IPS DF 6.9 (cell line): Measurements from ENCODE around the gene PGA3.
"Not testable (repeated sequence)": the region's sequence is repeated elsewhere in the genome, so short reads cannot be mapped to it uniquely, and the experiment has no call there.

Experiments used
- DNase-seq: peaks from one replicate; pipeline ENCODE4 v3.0.0-alpha.2; 2013; ENCODE audit warnings: low read depth, low spot score
- H3K27ac ChIP-seq: one replicate; pipeline ENCODE4 v1.5.1; 2013; ENCODE audit warnings: low read length, control low read depth
- H3K27me3 ChIP-seq: 2 replicates; pipeline ENCODE4 v1.6.1; 2013; ENCODE audit warnings: mild to moderate bottlenecking, low read length; ENCODE audit not compliant: control insufficient read depth, insufficient read depth
- H3K36me3 ChIP-seq: 2 replicates; pipeline ENCODE4 v1.6.1; 2013; ENCODE audit warnings: low read length; ENCODE audit not compliant: control insufficient read depth, insufficient read depth
- H3K4me1 ChIP-seq: 2 replicates; pipeline ENCODE4 v1.6.1; 2013; ENCODE audit warnings: low read length; ENCODE audit not compliant: control insufficient read depth, insufficient read depth
- H3K4me3 ChIP-seq: 2 replicates; pipeline ENCODE4 v1.5.1; 2013; ENCODE audit warnings: mild to moderate bottlenecking, low read length
- H3K9me3 ChIP-seq: 2 replicates; pipeline ENCODE4 v1.6.1; 2013; ENCODE audit warnings: low read length, inconsistent platforms; ENCODE audit not compliant: control insufficient read depth, insufficient read depth
- WGBS: extraction: QIAGEN DNeasy Blood & Tissue Kit; methylation state at CpG from one replicate; pipeline ENCODE4 v1.1.7; 2013; ENCODE audit warnings: mixed read lengths, missing lambda C conversion rate; ENCODE audit not compliant: insufficient read length, insufficient coverage; 5-methylcytosine and 5-hydroxymethylcytosine counted together

Gene PGA3

GRCh38 chr11:61162092-61162941, 41.0 kb upstream of the PGA3 start:
- H3K4me3 ChIP-seq: peak overlapping the region; percentile 99; the same call in 1 of the 2 replicates
- H3K9me3 ChIP-seq: no peaks in the 10 kb centered on the region
- peaks cover 1% of the 10 kb centered on the region; the same call in 1 of the 2 replicates for H3K4me1 ChIP-seq
- no peak overlapping the region for H3K27ac ChIP-seq
- DNase-seq: no peak
- WGBS: no CpG with 5 or more reads among the region's 8 CpGs
- no peaks in the 10 kb centered on the region for H3K27me3 ChIP-seq
- peaks cover 3% of the 10 kb centered on the region; the same call in 1 of the 2 replicates for H3K36me3 ChIP-seq

DNA sequence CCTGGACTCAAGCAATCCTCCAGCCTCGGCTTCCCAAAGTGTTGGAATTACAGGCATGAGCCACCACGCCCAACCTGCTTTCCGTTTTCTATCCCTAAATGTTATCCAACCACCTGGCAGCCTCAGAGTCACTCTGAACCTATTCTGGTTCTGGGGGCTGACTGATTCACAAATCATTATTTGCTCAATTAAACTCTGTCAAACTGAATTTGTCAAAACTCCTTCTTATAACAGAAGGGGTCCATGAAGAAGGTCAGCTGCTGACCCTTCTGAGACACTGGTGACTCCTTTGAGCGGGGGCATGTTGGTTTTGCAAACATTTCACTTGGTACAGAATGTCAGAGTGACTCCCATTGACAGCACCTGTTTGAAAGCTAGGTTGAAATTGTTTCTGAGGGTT, 40.3 kb upstream of the PGA3 start:
- Histone ChIP-seq H3K27ac (no peak overlapping the region), H3K4me1 (peaks cover 1% of the 10 kb centered on the region; the same call in 1 of the 2 replicates), H3K36me3 (no peaks in the 10 kb centered on the region), H3K4me3 (no peak overlapping the region), H3K9me3 (no peaks in the 10 kb centered on the region), H3K27me3 (no peaks in the 10 kb centered on the region)
- DNase-seq: no peak
- WGBS: no CpG with 5 or more reads among the region's 4 CpGs

DNA sequence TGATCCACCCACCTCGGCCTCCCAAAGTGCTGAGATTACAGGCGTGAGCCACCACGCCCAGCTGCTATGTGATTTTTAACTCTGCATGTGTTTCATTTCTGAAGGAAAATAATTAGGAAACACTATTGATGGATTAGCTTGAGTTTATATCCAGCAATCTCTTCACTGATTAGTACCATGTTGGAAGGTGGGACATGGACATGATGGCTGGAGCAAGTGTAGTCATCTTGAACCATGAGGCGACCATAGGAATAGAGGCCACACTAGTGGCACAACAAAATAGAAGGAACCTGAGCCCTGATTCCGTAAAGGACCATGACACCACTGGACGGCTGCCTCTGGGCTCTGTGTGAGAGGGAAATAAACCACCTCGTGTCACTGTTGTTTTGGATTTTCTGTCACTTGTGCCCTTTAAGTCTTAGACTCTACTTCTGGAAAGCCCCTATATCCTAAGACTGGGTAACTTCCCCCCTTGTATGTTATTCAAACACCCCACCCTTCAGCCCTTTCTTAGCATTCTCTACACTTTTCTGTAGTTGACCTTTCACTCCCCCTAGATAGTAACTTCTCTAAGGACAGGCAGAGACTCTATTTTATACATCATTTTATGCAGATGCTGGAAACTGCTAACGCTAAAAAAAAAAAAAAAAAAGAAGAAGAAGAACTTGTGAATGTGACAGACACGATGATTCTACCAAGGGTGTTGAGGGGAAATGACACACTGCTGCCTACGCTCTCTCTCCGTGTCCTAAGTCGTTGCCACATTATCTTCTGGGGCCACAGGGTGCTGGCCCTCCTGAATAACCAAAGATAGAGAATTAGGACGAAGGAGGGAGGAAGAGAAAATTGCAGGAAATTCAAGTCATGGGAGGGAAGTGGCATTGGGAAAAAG, 39.4 kb upstream of the PGA3 start:
- no CpG with 5 or more reads among the region's 13 CpGs for WGBS
- H3K27ac ChIP-seq: no peak overlapping the region
- no peaks in the 10 kb centered on the region for H3K27me3 ChIP-seq
- DNase-seq: no peak
- H3K9me3 ChIP-seq: no peaks in the 10 kb centered on the region
- H3K4me1 ChIP-seq: peaks cover 1% of the 10 kb centered on the region; the same call in 1 of the 2 replicates
- no peak overlapping the region for H3K4me3 ChIP-seq
- H3K36me3 ChIP-seq: no peaks in the 10 kb centered on the region

GRCh38 chr11:61164606-61165424, 38.5 kb upstream of the PGA3 start:
- Histone ChIP-seq H3K4me3 (no peak overlapping the region), H3K27me3 (no peaks in the 10 kb centered on the region), H3K4me1 (peaks cover 1% of the 10 kb centered on the region; the same call in 1 of the 2 replicates), H3K9me3 (no peaks in the 10 kb centered on the region), H3K27ac (no peak overlapping the region), H3K36me3 (no peaks in the 10 kb centered on the region)
- 100% methylated on average over 2 of the region's 13 CpGs for WGBS
- DNase-seq: no peak

GRCh38 chr11:61165785-61166184, 37.5 kb upstream of the PGA3 start:
- not testable (repeated sequence) for H3K4me3 ChIP-seq, H3K36me3 ChIP-seq, H3K27me3 ChIP-seq, H3K4me1 ChIP-seq, DNase-seq, H3K27ac ChIP-seq, H3K9me3 ChIP-seq
- no CpG with 5 or more reads among the region's 7 CpGs for WGBS

DNA sequence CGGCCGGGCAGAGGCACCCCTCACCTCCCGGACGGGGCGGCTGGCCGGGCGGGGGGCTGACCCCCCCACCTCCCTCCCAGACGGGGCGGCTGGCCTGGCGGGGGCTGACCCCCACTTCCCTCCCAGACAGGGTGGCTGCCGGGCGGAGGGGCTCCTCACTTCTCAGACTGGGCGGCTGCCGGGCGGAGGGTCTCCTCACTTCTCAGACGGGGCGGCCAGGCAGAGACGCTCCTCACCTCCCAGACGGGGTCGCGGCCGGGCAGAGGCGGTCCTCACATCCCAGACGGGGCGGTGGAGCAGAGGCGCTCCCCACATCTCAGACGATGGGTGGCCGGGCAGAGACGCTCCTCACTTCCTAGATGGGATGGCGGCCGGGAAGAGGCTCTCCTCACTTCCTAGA, 37.0 kb upstream of the PGA3 start:
- H3K9me3 ChIP-seq, H3K4me3 ChIP-seq, H3K4me1 ChIP-seq, H3K27ac ChIP-seq, DNase-seq, H3K27me3 ChIP-seq, H3K36me3 ChIP-seq: not testable (repeated sequence)
- WGBS: no CpG with 5 or more reads among the region's 31 CpGs

GRCh38 chr11:61168042-61168688, 35.1 kb upstream of the PGA3 start:
- no peak for DNase-seq
- Histone ChIP-seq H3K4me3 (no peak overlapping the region), H3K4me1 (no peaks in the 10 kb centered on the region), H3K27ac (no peak overlapping the region), H3K9me3 (no peaks in the 10 kb centered on the region), H3K27me3 (no peaks in the 10 kb centered on the region), H3K36me3 (no peaks in the 10 kb centered on the region)
- WGBS: no CpG with 5 or more reads among the region's 9 CpGs

DNA sequence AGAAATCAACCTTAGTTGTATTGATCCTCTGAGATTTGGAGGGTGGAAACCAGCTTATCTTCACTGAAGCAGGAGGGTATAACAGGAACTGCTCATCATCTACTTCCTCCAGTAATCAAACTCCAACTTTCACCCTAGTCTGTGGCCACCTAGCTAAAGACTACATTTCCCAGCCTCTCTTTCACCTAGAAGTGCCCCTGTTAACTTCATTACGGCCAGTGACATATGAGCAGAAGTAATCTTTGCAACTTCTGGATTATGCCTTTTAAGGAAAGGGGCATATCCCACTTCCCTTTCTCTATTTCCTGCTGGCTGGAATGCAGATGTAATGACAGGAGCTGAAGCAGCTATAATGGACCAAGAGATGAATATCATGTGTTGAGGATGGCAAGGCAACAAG, 34.5 kb upstream of the PGA3 start:
- Histone ChIP-seq H3K27me3 (no peaks in the 10 kb centered on the region), H3K36me3 (no peaks in the 10 kb centered on the region), H3K27ac (no peak overlapping the region), H3K4me1 (no peaks in the 10 kb centered on the region), H3K9me3 (no peaks in the 10 kb centered on the region), H3K4me3 (no peak overlapping the region)
- no peak for DNase-seq
- WGBS: no CpG with 5 or more reads among the region's 1 CpG

DNA sequence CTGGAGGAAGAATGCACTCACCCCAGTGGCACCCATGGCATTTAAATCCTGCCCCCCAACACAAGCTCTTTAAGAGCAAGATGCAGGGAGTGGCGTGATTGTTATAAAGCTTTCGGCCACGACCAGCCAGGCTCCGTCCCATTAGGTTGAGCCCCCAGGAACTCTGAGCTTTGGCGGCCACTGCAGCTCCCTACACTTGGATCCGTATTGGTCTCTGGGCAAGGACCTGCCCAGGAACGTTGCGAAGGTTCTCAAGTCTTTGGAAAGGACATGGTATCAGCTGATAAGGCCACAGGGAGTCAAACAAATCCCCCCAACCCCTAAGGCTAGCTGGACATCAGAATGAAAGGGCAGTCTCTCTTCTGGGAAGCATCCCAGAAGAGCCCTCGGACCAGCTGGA, 32.7 kb upstream of the PGA3 start:
- Histone ChIP-seq H3K4me1 (no peaks in the 10 kb centered on the region), H3K36me3 (no peaks in the 10 kb centered on the region), H3K27me3 (no peaks in the 10 kb centered on the region), H3K4me3 (no peak overlapping the region), H3K27ac (no peak overlapping the region), H3K9me3 (no peaks in the 10 kb centered on the region)
- no CpG with 5 or more reads among the region's 9 CpGs for WGBS
- no peak for DNase-seq
